ENCODE measurements around the gene GPR21. TPM values are rescaled to one million over a fixed set of nuclear protein-coding genes. Genes with fewer than 3 reads are reported as not detected.
A peak's percentile ranks its signal among the peaks of the same experiment; 100 is the strongest.

GPR21 gene
- total RNA-seq, 3 donors from 2014 or later (not counting 1 experiment from before 2014, with no cell fraction given), result 1.9 TPM; not detected in 2

DNA sequence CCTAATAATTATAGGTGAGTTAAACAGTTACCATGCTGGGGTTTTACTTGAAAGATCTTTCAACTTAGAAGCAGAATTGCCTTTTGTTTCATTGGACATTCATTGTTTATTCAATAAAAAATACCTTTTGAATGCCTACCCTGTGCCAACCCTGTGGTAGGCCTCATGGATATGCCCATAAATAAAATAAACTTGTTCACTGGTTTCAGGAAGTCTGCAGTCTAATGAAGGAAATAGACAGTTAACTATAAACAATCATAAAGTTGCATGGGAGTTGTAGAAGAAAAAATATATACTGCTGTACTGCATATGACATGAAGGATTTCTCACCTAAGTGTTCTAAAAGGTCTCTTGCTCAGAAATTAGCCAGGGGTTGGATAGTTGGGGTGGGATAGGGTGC lies 5.3 kb upstream of the GPR21 start:
- Histone ChIP-seq H3K4me1 (ENCODE audit: control insufficient read depth, insufficient read depth, low read length) (no peaks in the 10 kb centered on the region), H3K9me3 (ENCODE audit: control insufficient read depth, insufficient read depth, low read length) (no peaks in the 10 kb centered on the region), H3K27me3 (ENCODE audit: control insufficient read depth, insufficient read depth, low read length) (no peaks in the 10 kb centered on the region), H3K36me3 (ENCODE audit: control insufficient read depth, insufficient read depth, low read length) (peaks cover 7% of the 10 kb centered on the region), H3K4me3 (ENCODE audit: low read length) (no peak overlapping the region), H3K27ac (ENCODE audit: low read length) (no peak overlapping the region)
- H3K4me1 Mint-ChIP-seq, result peaks cover 0 to under 1% of the 10 kb centered on the region in 2 donors
- H3K27me3 Mint-ChIP-seq (ENCODE audit: low read depth in 2 of 2), result no peaks in the 10 kb centered on the region
- TF ChIP-seq CTCF (IDR thresholded peaks at IDR 0.05), result no peak
- peaks cover 13% of the 10 kb centered on the region for H3K36me3 Mint-ChIP-seq
- intact Hi-C loops (cut with micrococcal nuclease), result no loop called here
- DNase-seq (no peak), ATAC-seq (no peak)
- H3K9me3 Mint-ChIP-seq, result no peaks in the 10 kb centered on the region
- no peak overlapping the region for H3K27ac Mint-ChIP-seq
- H3K4me3 Mint-ChIP-seq, result no peak overlapping the region

- H3K36me3 ChIP-seq (ENCODE audit: control insufficient read depth, insufficient read depth, low read length), result peaks cover 5% of the 10 kb centered on the region
- 93% methylated on average over 2 of the region's 3 CpGs for WGBS (ENCODE audit: insufficient coverage)
- H3K9me3 ChIP-seq (ENCODE audit: control insufficient read depth, insufficient read depth, low read length), result no peaks in the 10 kb centered on the region
- H3K4me1 ChIP-seq (ENCODE audit: control insufficient read depth, insufficient read depth, low read length), result no peaks in the 10 kb centered on the region
- TF ChIP-seq CTCF (IDR thresholded peaks at IDR 0.05), result no peak
- Mint-ChIP-seq H3K27me3 (ENCODE audit: low read depth in 2 of 2) (no peaks in the 10 kb centered on the region), H3K4me1 (peaks cover 0 to 9% of the 10 kb centered on the region in 2 donors), H3K36me3 (peaks cover 13% of the 10 kb centered on the region), H3K27ac (no peak overlapping the region), H3K9me3 (no peaks in the 10 kb centered on the region), H3K4me3 (no peak overlapping the region)
- H3K27me3 ChIP-seq (ENCODE audit: control insufficient read depth, insufficient read depth, low read length), result no peaks in the 10 kb centered on the region
- H3K27ac ChIP-seq (ENCODE audit: low read length), result no peak overlapping the region
- DNase-seq (no peak), ATAC-seq (no peak)
- H3K4me3 ChIP-seq (ENCODE audit: low read length), result no peak overlapping the region
- intact Hi-C loops (cut with micrococcal nuclease), result no loop called here
Observed at GRCh38 chr9:123028973-123029372, 4.5 kb upstream of the GPR21 start.

DNA sequence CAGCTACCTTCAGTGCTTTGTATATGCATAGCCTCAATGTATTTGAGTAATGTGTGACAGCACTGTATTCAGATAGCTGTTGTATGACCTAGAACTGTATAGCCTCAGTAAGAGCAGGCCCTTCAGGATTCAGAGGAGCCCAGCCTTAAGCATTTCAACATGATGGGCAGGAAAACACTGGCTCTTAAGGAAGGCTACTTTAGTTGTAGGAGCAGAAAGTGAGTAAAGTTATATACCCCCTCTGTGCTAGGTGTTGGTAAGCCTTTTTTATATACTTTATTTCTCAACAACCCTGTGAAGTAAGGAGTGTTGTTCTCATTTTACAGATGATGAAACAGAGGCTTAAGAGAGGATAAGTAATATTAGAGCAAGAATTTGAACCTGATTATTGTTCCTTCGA lies 1.5 kb upstream of the GPR21 start:
- H3K36me3 ChIP-seq (ENCODE audit: control insufficient read depth, insufficient read depth, low read length), result peaks cover 2% of the 10 kb centered on the region
- Mint-ChIP-seq H3K27me3 (ENCODE audit: low read depth in 2 of 2) (no peaks in the 10 kb centered on the region), H3K9me3 (no peaks in the 10 kb centered on the region), H3K36me3 (no peaks in the 10 kb centered on the region), H3K4me3 (no peak overlapping the region), H3K4me1 (peaks cover 5 to 21% of the 10 kb centered on the region in 2 donors), H3K27ac (no peak overlapping the region)
- WGBS (ENCODE audit: insufficient coverage), result 100% methylated on average over 1 of the region's 1 CpG
- no peaks in the 10 kb centered on the region for H3K27me3 ChIP-seq (ENCODE audit: control insufficient read depth, insufficient read depth, low read length)
- no peak for ATAC-seq
- H3K4me1 ChIP-seq (ENCODE audit: control insufficient read depth, insufficient read depth, low read length), result no peaks in the 10 kb centered on the region
- no peaks in the 10 kb centered on the region for H3K9me3 ChIP-seq (ENCODE audit: control insufficient read depth, insufficient read depth, low read length)
- no peak overlapping the region for H3K4me3 ChIP-seq (ENCODE audit: low read length)
- DNase-seq, result no peak
- no peak overlapping the region for H3K27ac ChIP-seq (ENCODE audit: low read length)
- intact Hi-C loops (cut with micrococcal nuclease), result no loop called here
- no peak for TF ChIP-seq CTCF (IDR thresholded peaks at IDR 0.05)

- no peak overlapping the region for H3K4me3 Mint-ChIP-seq
Observed at GRCh38 chr9:123033864-123034601, 566 bp downstream of the GPR21 start.

More at GRCh38 chr9:123033864-123034601, 566 bp downstream of the GPR21 start:
- Mint-ChIP-seq H3K4me1 (peaks cover 5 to 22% of the 10 kb centered on the region in 2 donors), H3K27me3 (ENCODE audit: low read depth in 2 of 2) (no peaks in the 10 kb centered on the region), H3K36me3 (no peaks in the 10 kb centered on the region), H3K27ac (peak overlapping the region in 1 of 2 donors; percentile 31), H3K9me3 (no peaks in the 10 kb centered on the region)
- H3K4me1 ChIP-seq (ENCODE audit: control insufficient read depth, insufficient read depth, low read length), result no peaks in the 10 kb centered on the region
- intact Hi-C loops (cut with micrococcal nuclease), result no loop called here
- no peak overlapping the region for H3K27ac ChIP-seq (ENCODE audit: low read length)
- DNase-seq (peak in 1 of 2 donors; percentile 6), ATAC-seq (no peak)
- 39% methylated on average over 7 of the region's 8 CpGs for WGBS (ENCODE audit: insufficient coverage)
- H3K36me3 ChIP-seq (ENCODE audit: control insufficient read depth, insufficient read depth, low read length), result no peaks in the 10 kb centered on the region
- TF ChIP-seq CTCF (IDR thresholded peaks at IDR 0.05), result no peak
- no peaks in the 10 kb centered on the region for H3K9me3 ChIP-seq (ENCODE audit: control insufficient read depth, insufficient read depth, low read length)
- no peaks in the 10 kb centered on the region for H3K27me3 ChIP-seq (ENCODE audit: control insufficient read depth, insufficient read depth, low read length)
- H3K4me3 ChIP-seq (ENCODE audit: low read length), result no peak overlapping the region
